Fibroblast of lung (primary cell): ENCODE data around the gene PI4K2B. TPM values are rescaled to one million over a fixed set of nuclear protein-coding genes. Genes with fewer than 3 reads are reported as not detected.

ENCODE experiments used
- DNase-seq, 2 donors: peaks; one replicate each; pipeline versions ENCODE4 v3.0.0 to v3.0.0-alpha.2; 2010; ENCODE audit warnings: low read depth in 2 of 2
- H2AFZ ChIP-seq: 2 replicates; pipeline ENCODE4 v1.5.1; 2012; ENCODE audit warnings: low read length, control low read depth, inconsistent platforms
- H3K27ac ChIP-seq: 2 replicates; pipeline ENCODE4 v1.5.1; 2011; ENCODE audit warnings: low read length, control low read depth; ENCODE audit not compliant: insufficient read depth
- H3K27me3 ChIP-seq: 2 replicates; pipeline ENCODE4 v1.5.1; 2011; ENCODE audit warnings: mild to moderate bottlenecking, low read length; ENCODE audit not compliant: control insufficient read depth, insufficient read depth
- H3K36me3 ChIP-seq: 2 replicates; pipeline ENCODE4 v1.5.1; 2011; ENCODE audit warnings: low read length; ENCODE audit not compliant: control insufficient read depth, insufficient read depth
- H3K4me1 ChIP-seq: 2 replicates; pipeline ENCODE4 v1.5.1; 2011; ENCODE audit warnings: low read length; ENCODE audit not compliant: control insufficient read depth, insufficient read depth; ENCODE audit errors: extremely low read depth
- H3K4me2 ChIP-seq: 2 replicates; pipeline ENCODE4 v1.5.1; 2011; ENCODE audit warnings: low read length, control low read depth; ENCODE audit not compliant: insufficient read depth; ENCODE audit errors: extremely low read depth
- H3K4me3 ChIP-seq, 4 experiments: fragments of 200-600 bp in 1 of 4; sonication (generic) in 1 of 4; replicated peaks in 1 of 4; 2 replicates each; pipeline ENCODE4 v1.5.1; 2011 to 2016; ENCODE audit warnings: low read length in 4 of 4, low read depth in 3 of 4, mild to moderate bottlenecking in 3 of 4, control low read depth in 2 of 4, inconsistent platforms in 1 of 4, mixed read lengths in 1 of 4; ENCODE audit not compliant: insufficient read depth in 1 of 4; ENCODE audit errors: control extremely low read depth in 1 of 4
- H3K79me2 ChIP-seq: 2 replicates; pipeline ENCODE4 v1.5.1; 2012; ENCODE audit warnings: mild to moderate bottlenecking, low read length, inconsistent platforms; ENCODE audit not compliant: control insufficient read depth, insufficient read depth
- H3K9ac ChIP-seq: 2 replicates; pipeline ENCODE4 v1.5.1; 2011; ENCODE audit warnings: mild to moderate bottlenecking, low read length, control low read depth; ENCODE audit not compliant: insufficient read depth
- H3K9me3 ChIP-seq: 2 replicates; pipeline ENCODE4 v1.5.1; 2012; ENCODE audit warnings: low read depth, low read length; ENCODE audit not compliant: control insufficient read depth, insufficient read depth
- H4K20me1 ChIP-seq: 2 replicates; pipeline ENCODE4 v1.5.1; 2011; ENCODE audit warnings: low read length; ENCODE audit not compliant: control insufficient read depth, insufficient read depth; ENCODE audit errors: extremely low read depth
- EZH2 ChIP-seq: IDR thresholded peaks from 2 replicates; pipeline ENCODE4 v1.5.1; 2012; ENCODE audit warnings: low read length, control low read depth, mild to moderate bottlenecking; ENCODE audit errors: missing control alignments
- polyA plus RNA-seq, 2 donors: library from polyadenylated mRNA; depleted of rRNA in 1 of 2; stranded (reverse) in 1 of 2; unstranded in 1 of 2; fragments of >200 nt; gene quantifications; 2 replicates each; pipeline ENCODE4 v1.2.1, GENCODE V29; 2011 to 2012; ENCODE audit warnings: missing spikeins in 1 of 2
- total RNA-seq: library from RNA; depleted of rRNA; stranded (reverse); fragments of >200 nt; gene quantifications from 2 replicates; pipeline ENCODE4 v1.2.1, GENCODE V29; 2014
- TF ChIP-seq, protein P1 (sequence below), 2 donors: IDR thresholded peaks in 1 of 2; conservative IDR thresholded peaks in 1 of 2; 1 replicate in 1 of 2; 2 replicates in 1 of 2; pipeline ENCODE4 v1.5.1; 2011 to 2012; ENCODE audit warnings: low read length in 2 of 2, control low read depth in 1 of 2, inconsistent platforms in 1 of 2, low read depth in 1 of 2, mild to moderate bottlenecking in 1 of 2

PI4K2B gene
- total and polyA plus RNA-seq, 2 donors (not counting 1 experiment from before 2014, with no cell fraction given): 21.0 to 23.9 TPM

DNA sequence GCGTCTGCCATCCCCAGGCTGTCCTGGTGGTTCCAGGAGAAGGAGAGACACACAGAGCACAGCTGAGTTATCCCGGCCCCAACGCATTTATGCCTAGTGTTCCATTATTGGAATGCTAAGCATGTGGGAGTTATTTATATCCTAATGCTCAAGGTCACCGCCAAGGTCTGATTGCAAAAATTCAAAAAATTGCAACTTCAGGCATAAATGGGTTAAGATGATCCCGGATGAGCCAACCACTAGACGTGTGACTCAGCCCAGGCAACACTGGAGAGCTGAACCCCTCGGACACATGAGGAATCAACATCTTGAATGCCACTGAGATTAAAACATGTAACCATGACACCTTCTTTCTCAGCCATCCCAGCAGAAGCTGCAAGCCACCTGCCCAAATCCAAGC lies 74.9 kb downstream of the PI4K2B start:
- Histone ChIP-seq H3K4me3 (no peak overlapping the region), H2AFZ (peak overlapping the region; percentile 22), H3K79me2 (peaks cover 3% of the 10 kb centered on the region), H3K27ac (no peak overlapping the region), H3K27me3 (no peaks in the 10 kb centered on the region), H3K36me3 (no peaks in the 10 kb centered on the region), H3K4me2 (no peak overlapping the region), H3K9ac (no peak overlapping the region), H3K4me1 (peaks cover 7% of the 10 kb centered on the region), H4K20me1 (no peaks in the 10 kb centered on the region), H3K9me3 (no peaks in the 10 kb centered on the region)
- no peak for TF ChIP-seq EZH2
- TF ChIP-seq, protein P1, sequence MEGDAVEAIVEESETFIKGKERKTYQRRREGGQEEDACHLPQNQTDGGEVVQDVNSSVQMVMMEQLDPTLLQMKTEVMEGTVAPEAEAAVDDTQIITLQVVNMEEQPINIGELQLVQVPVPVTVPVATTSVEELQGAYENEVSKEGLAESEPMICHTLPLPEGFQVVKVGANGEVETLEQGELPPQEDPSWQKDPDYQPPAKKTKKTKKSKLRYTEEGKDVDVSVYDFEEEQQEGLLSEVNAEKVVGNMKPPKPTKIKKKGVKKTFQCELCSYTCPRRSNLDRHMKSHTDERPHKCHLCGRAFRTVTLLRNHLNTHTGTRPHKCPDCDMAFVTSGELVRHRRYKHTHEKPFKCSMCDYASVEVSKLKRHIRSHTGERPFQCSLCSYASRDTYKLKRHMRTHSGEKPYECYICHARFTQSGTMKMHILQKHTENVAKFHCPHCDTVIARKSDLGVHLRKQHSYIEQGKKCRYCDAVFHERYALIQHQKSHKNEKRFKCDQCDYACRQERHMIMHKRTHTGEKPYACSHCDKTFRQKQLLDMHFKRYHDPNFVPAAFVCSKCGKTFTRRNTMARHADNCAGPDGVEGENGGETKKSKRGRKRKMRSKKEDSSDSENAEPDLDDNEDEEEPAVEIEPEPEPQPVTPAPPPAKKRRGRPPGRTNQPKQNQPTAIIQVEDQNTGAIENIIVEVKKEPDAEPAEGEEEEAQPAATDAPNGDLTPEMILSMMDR (conservative IDR thresholded peaks at IDR 0.05 in 1 of 2, IDR thresholded peaks at IDR 0.05 in 1 of 2; ENCODE audit: low read depth in 1 of 2, low read length in 2 of 2): no peak
- peak in 1 of 2 donors; percentile 51 for DNase-seq

DNA sequence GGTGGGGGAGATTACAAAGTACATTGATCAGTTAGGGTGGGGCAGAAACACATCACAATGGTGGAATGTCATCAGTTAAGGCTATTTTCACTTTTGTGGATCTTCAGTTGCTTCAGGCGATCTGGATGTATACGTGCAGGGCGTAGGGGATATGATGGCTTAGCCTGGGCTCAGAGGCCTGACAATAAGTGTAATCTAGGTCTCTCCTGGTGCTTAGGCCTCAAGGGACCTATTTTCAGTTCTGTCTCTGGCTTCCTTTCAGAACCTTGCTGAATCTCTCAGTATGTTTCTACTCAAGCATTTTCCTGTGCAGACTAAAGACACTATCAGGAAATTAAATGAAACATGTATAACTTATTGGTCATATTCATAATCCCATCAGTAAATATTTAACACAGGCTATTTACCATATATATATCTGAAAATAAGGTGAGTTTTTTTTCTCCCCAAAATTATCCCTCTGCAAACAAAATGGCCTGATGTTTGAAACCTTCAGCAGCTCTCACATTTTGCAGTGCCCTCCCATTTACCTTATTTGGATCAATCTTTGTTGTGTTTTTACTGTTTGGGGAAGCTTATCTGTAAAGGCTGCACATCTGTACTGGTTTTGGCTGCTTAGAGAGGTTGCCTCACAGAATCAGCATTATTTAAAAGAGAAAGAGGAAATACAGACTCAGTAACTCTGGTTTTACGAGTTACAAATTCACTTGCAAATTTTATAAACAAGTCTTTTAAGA lies 76.4 kb downstream of the PI4K2B start:
- H3K79me2 ChIP-seq: peaks cover 3% of the 10 kb centered on the region
- DNase-seq: no peak
- TF ChIP-seq, protein P1 (conservative IDR thresholded peaks at IDR 0.05 in 1 of 2, IDR thresholded peaks at IDR 0.05 in 1 of 2; ENCODE audit: low read depth in 1 of 2, low read length in 2 of 2): no peak
- TF ChIP-seq EZH2: no peak
- H3K4me2 ChIP-seq: no peak overlapping the region
- H3K9ac ChIP-seq: no peak overlapping the region
- no peak overlapping the region for H3K27ac ChIP-seq
- no peaks in the 10 kb centered on the region for H3K9me3 ChIP-seq
- H3K27me3 ChIP-seq: no peaks in the 10 kb centered on the region
- no peaks in the 10 kb centered on the region for H4K20me1 ChIP-seq
- peak overlapping the region; percentile 41 for H2AFZ ChIP-seq
- H3K4me3 ChIP-seq: no peak overlapping the region
- H3K4me1 ChIP-seq: peaks cover 7% of the 10 kb centered on the region
- no peaks in the 10 kb centered on the region for H3K36me3 ChIP-seq

DNA sequence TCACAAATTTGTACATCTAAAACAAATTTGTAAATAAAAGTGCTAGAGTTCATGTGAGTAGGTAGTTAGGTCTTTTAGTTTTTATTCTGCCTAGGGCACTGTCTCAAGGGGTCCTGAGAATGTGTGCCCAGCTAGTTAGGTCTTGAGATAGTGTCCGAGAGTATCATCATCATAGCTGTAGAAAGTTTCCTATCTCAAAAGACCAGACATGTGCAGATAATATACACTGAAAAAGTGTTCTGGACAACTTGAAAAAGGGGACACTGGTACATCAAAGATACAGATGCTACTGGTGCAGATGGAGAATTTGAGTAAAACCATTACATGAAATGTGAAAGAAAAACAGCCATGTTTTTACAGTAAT lies 77.0 kb downstream of the PI4K2B start:
- Histone ChIP-seq H4K20me1 (no peaks in the 10 kb centered on the region), H2AFZ (peak overlapping the region; percentile 14), H3K27me3 (no peaks in the 10 kb centered on the region), H3K79me2 (peaks cover 3% of the 10 kb centered on the region), H3K9me3 (no peaks in the 10 kb centered on the region), H3K4me1 (peaks cover 7% of the 10 kb centered on the region), H3K36me3 (no peaks in the 10 kb centered on the region), H3K27ac (no peak overlapping the region), H3K4me3 (no peak overlapping the region), H3K9ac (no peak overlapping the region), H3K4me2 (no peak overlapping the region)
- no peak for DNase-seq
- TF ChIP-seq, protein P1 (conservative IDR thresholded peaks at IDR 0.05 in 1 of 2, IDR thresholded peaks at IDR 0.05 in 1 of 2; ENCODE audit: low read depth in 1 of 2, low read length in 2 of 2): no peak
- TF ChIP-seq EZH2: no peak
